ENCODE results near the gene MGMT. TPM values are rescaled to one million over a fixed set of nuclear protein-coding genes. Genes with fewer than 3 reads are reported as not detected.

Gene MGMT
- total RNA-seq, 1 experiment from 2014 or later = 21.2 TPM

GRCh38 chr10:129442866-129443265, 24.2 kb upstream of the MGMT start:
- DNase-seq = no peak
- H2AFZ ChIP-seq = no peak overlapping the region
- no peaks in the 10 kb centered on the region for H3F3A ChIP-seq (ENCODE audit: insufficient read depth, low read depth)
- H3K27me3 ChIP-seq (ENCODE audit: insufficient read depth, low read depth) = peaks cover 60% of the 10 kb centered on the region
- no peak overlapping the region for H3K4me3 ChIP-seq
- CTCF ChIA-PET = no interaction called here
- no peaks in the 10 kb centered on the region for H3K9me3 ChIP-seq (ENCODE audit: insufficient read depth, low read depth)
- TF ChIP-seq EZH2 (IDR thresholded peaks at IDR 0.05; ENCODE audit: low read depth) = no peak
- TF ChIP-seq CTCF (conservative IDR thresholded peaks at IDR 0.05) = no peak
- POLR2A ChIA-PET (ENCODE audit: unreplicated experiment) = no interaction called here
- no TSS peak for BruUV-seq (replicated peaks)
- no peak overlapping the region for H3K4me2 ChIP-seq
- intact Hi-C loops (cut with micrococcal nuclease; ENCODE audit: unreplicated experiment) = no loop called here
- no peaks in the 10 kb centered on the region for H3K36me3 ChIP-seq (ENCODE audit: low read depth)
- H3K27ac ChIP-seq = no peak overlapping the region
- H4K20me1 ChIP-seq (ENCODE audit: insufficient read depth) = no peaks in the 10 kb centered on the region
- H3K79me2 ChIP-seq (ENCODE audit: low read depth) = no peaks in the 10 kb centered on the region
- no peaks in the 10 kb centered on the region for H3K9me2 ChIP-seq (ENCODE audit: insufficient read depth)
- no peaks in the 10 kb centered on the region for H3K4me1 ChIP-seq (replicated peaks; ENCODE audit: insufficient read depth)

- intact Hi-C loops (cut with micrococcal nuclease; ENCODE audit: unreplicated experiment) = no loop called here
- Histone ChIP-seq H3K9me3 (ENCODE audit: insufficient read depth, low read depth) (no peaks in the 10 kb centered on the region), H3K4me3 (no peak overlapping the region), H3K4me2 (no peak overlapping the region), H3F3A (ENCODE audit: insufficient read depth, low read depth) (no peaks in the 10 kb centered on the region), H3K4me1 (replicated peaks; ENCODE audit: insufficient read depth) (no peaks in the 10 kb centered on the region), H3K79me2 (ENCODE audit: low read depth) (no peaks in the 10 kb centered on the region), H2AFZ (no peak overlapping the region), H3K27me3 (ENCODE audit: insufficient read depth, low read depth) (peaks cover 60% of the 10 kb centered on the region), H3K36me3 (ENCODE audit: low read depth) (no peaks in the 10 kb centered on the region), H4K20me1 (ENCODE audit: insufficient read depth) (no peaks in the 10 kb centered on the region), H3K27ac (no peak overlapping the region), H3K9me2 (ENCODE audit: insufficient read depth) (no peaks in the 10 kb centered on the region)
- ChIA-PET CTCF (no interaction called here), POLR2A (ENCODE audit: unreplicated experiment) (no interaction called here)
- TF ChIP-seq CTCF (conservative IDR thresholded peaks at IDR 0.05) (no peak), EZH2 (IDR thresholded peaks at IDR 0.05; ENCODE audit: low read depth) (no peak)
- BruUV-seq (replicated peaks) = no TSS peak
- DNase-seq = no peak
Observed at GRCh38 chr10:129444359-129444758, 22.7 kb upstream of the MGMT start.

- H3K4me2 ChIP-seq = no peak overlapping the region
- no peak overlapping the region for H3K4me3 ChIP-seq
- no peaks in the 10 kb centered on the region for H3K9me2 ChIP-seq (ENCODE audit: insufficient read depth)
- H3F3A ChIP-seq (ENCODE audit: insufficient read depth, low read depth) = no peaks in the 10 kb centered on the region
- no peaks in the 10 kb centered on the region for H3K36me3 ChIP-seq (ENCODE audit: low read depth)
- ChIA-PET POLR2A (ENCODE audit: unreplicated experiment) (no interaction called here), CTCF (no interaction called here)
- no peak overlapping the region for H3K27ac ChIP-seq
- no peaks in the 10 kb centered on the region for H3K9me3 ChIP-seq (ENCODE audit: insufficient read depth, low read depth)
- intact Hi-C loops (cut with micrococcal nuclease; ENCODE audit: unreplicated experiment) = no loop called here
- no peaks in the 10 kb centered on the region for H3K4me1 ChIP-seq (replicated peaks; ENCODE audit: insufficient read depth)
- TF ChIP-seq CTCF (conservative IDR thresholded peaks at IDR 0.05) = no peak
- no peak for TF ChIP-seq EZH2 (IDR thresholded peaks at IDR 0.05; ENCODE audit: low read depth)
- peaks cover 55% of the 10 kb centered on the region for H3K27me3 ChIP-seq (ENCODE audit: insufficient read depth, low read depth)
- H4K20me1 ChIP-seq (ENCODE audit: insufficient read depth) = no peaks in the 10 kb centered on the region
- BruUV-seq (replicated peaks) = no TSS peak
- DNase-seq = no peak
- H2AFZ ChIP-seq = no peak overlapping the region
- H3K79me2 ChIP-seq (ENCODE audit: low read depth) = no peaks in the 10 kb centered on the region
Observed at GRCh38 chr10:129445436-129446182, 21.4 kb upstream of the MGMT start.

Data from PC-9 (cell line).